Rectal smooth muscle tissue (tissue), 1 donor: ENCODE results near the gene TRMU.

Source experiments
- H3K27ac ChIP-seq: one replicate; pipeline ENCODE4 v1.7.0; 2013; ENCODE audit warnings: low read depth, low read length, inconsistent platforms
- H3K27me3 ChIP-seq: one replicate; pipeline ENCODE4 v1.7.0; 2013; ENCODE audit warnings: low read length; ENCODE audit not compliant: control insufficient read depth, insufficient read depth
- H3K36me3 ChIP-seq: one replicate; pipeline ENCODE4 v1.7.0; 2013; ENCODE audit warnings: low read length; ENCODE audit not compliant: control insufficient read depth, insufficient read depth
- H3K4me1 ChIP-seq: one replicate; pipeline ENCODE4 v1.7.0; 2013; ENCODE audit warnings: low read length; ENCODE audit not compliant: control insufficient read depth, insufficient read depth
- H3K4me3 ChIP-seq: one replicate; pipeline ENCODE4 v1.7.0; 2013; ENCODE audit warnings: low read length
- H3K9ac ChIP-seq: one replicate; pipeline ENCODE4 v1.7.0; 2013; ENCODE audit warnings: low read length

Gene TRMU

GRCh38 chr22:46373921-46374662 is 38.6 kb downstream of the TRMU start:
- H3K36me3 ChIP-seq: no peaks in the 10 kb centered on the region
- H3K4me1 ChIP-seq: no peaks in the 10 kb centered on the region
- H3K27me3 ChIP-seq: no peaks in the 10 kb centered on the region
- no peak overlapping the region for H3K4me3 ChIP-seq
- H3K27ac ChIP-seq: no peak overlapping the region
- H3K9ac ChIP-seq: no peak overlapping the region

GRCh38 chr22:46374663-46375474 is 39.4 kb downstream of the TRMU start:
- H3K4me1 ChIP-seq: no peaks in the 10 kb centered on the region
- H3K4me3 ChIP-seq: no peak overlapping the region
- H3K27me3 ChIP-seq: no peaks in the 10 kb centered on the region
- H3K9ac ChIP-seq: no peak overlapping the region
- H3K27ac ChIP-seq: no peak overlapping the region
- H3K36me3 ChIP-seq: no peaks in the 10 kb centered on the region

GRCh38 chr22:46376111-46376510 is 40.6 kb downstream of the TRMU start:
- H3K36me3 ChIP-seq: no peaks in the 10 kb centered on the region
- no peak overlapping the region for H3K27ac ChIP-seq
- no peak overlapping the region for H3K9ac ChIP-seq
- H3K4me3 ChIP-seq: no peak overlapping the region
- H3K27me3 ChIP-seq: no peaks in the 10 kb centered on the region
- no peaks in the 10 kb centered on the region for H3K4me1 ChIP-seq

- Histone ChIP-seq H3K4me3 (no peak overlapping the region), H3K27ac (no peak overlapping the region), H3K27me3 (no peaks in the 10 kb centered on the region), H3K36me3 (no peaks in the 10 kb centered on the region), H3K9ac (no peak overlapping the region), H3K4me1 (no peaks in the 10 kb centered on the region)
Observed at GRCh38 chr22:46376908-46377524, 41.5 kb downstream of the TRMU start.

GRCh38 chr22:46377525-46378425 is 42.3 kb downstream of the TRMU start:
- H3K4me3 ChIP-seq: no peak overlapping the region
- no peak overlapping the region for H3K9ac ChIP-seq
- H3K27me3 ChIP-seq: no peaks in the 10 kb centered on the region
- no peaks in the 10 kb centered on the region for H3K4me1 ChIP-seq
- no peak overlapping the region for H3K27ac ChIP-seq
- no peaks in the 10 kb centered on the region for H3K36me3 ChIP-seq

GRCh38 chr22:46378426-46379065 is 43.0 kb downstream of the TRMU start:
- Histone ChIP-seq H3K9ac (no peak overlapping the region), H3K36me3 (no peaks in the 10 kb centered on the region), H3K4me3 (no peak overlapping the region), H3K27ac (no peak overlapping the region), H3K27me3 (no peaks in the 10 kb centered on the region), H3K4me1 (no peaks in the 10 kb centered on the region)

- H3K4me1 ChIP-seq: no peaks in the 10 kb centered on the region
- H3K36me3 ChIP-seq: no peaks in the 10 kb centered on the region
- H3K27me3 ChIP-seq: no peaks in the 10 kb centered on the region
- no peak overlapping the region for H3K27ac ChIP-seq
- H3K4me3 ChIP-seq: no peak overlapping the region
- H3K9ac ChIP-seq: no peak overlapping the region
Observed at GRCh38 chr22:46379066-46379930, 43.8 kb downstream of the TRMU start.

GRCh38 chr22:46380069-46380468 is 44.6 kb downstream of the TRMU start:
- Histone ChIP-seq H3K9ac (no peak overlapping the region), H3K36me3 (no peaks in the 10 kb centered on the region), H3K4me3 (no peak overlapping the region), H3K4me1 (no peaks in the 10 kb centered on the region), H3K27ac (no peak overlapping the region), H3K27me3 (no peaks in the 10 kb centered on the region)

- Histone ChIP-seq H3K9ac (no peak overlapping the region), H3K27ac (no peak overlapping the region)
Observed at GRCh38 chr22:46380581-46380980, 45.1 kb downstream of the TRMU start.

GRCh38 chr22:46381142-46381541 is 45.6 kb downstream of the TRMU start:
- H3K9ac ChIP-seq: no peak overlapping the region
- no peaks in the 10 kb centered on the region for H3K36me3 ChIP-seq
- H3K27ac ChIP-seq: no peak overlapping the region
- H3K4me3 ChIP-seq: no peak overlapping the region
- H3K4me1 ChIP-seq: no peaks in the 10 kb centered on the region
- no peaks in the 10 kb centered on the region for H3K27me3 ChIP-seq

More at GRCh38 chr22:46380581-46380980, 45.1 kb downstream of the TRMU start:
- no peak overlapping the region for H3K4me3 ChIP-seq
- H3K36me3 ChIP-seq: no peaks in the 10 kb centered on the region
- no peaks in the 10 kb centered on the region for H3K4me1 ChIP-seq
- H3K27me3 ChIP-seq: no peaks in the 10 kb centered on the region

GRCh38 chr22:46381731-46382130 is 46.2 kb downstream of the TRMU start:
- no peak overlapping the region for H3K27ac ChIP-seq

More at GRCh38 chr22:46381731-46382130, 46.2 kb downstream of the TRMU start:
- no peak overlapping the region for H3K4me3 ChIP-seq
- no peaks in the 10 kb centered on the region for H3K27me3 ChIP-seq
- no peak overlapping the region for H3K9ac ChIP-seq
- H3K36me3 ChIP-seq: no peaks in the 10 kb centered on the region
- no peaks in the 10 kb centered on the region for H3K4me1 ChIP-seq
